Loucy (cell line): ENCODE measurements around the gene GPER1.

Experiments used
- EZH2phosphoT487 ChIP-seq: fragments of 200-600 bp; IDR thresholded peaks from 2 replicates; pipeline ENCODE4 v1.6.1; 2018; ENCODE audit warnings: antibody characterized with exemption, mild to moderate bottlenecking, moderate library complexity, borderline replicate concordance
- TF ChIP-seq, protein P1 (sequence below): fragments of 200-600 bp; sonication (generic); conservative IDR thresholded peaks from 2 replicates; pipeline ENCODE4 v1.5.1; 2014; ENCODE audit warnings: mild to moderate bottlenecking, antibody characterized with exemption, low read length

DNA sequence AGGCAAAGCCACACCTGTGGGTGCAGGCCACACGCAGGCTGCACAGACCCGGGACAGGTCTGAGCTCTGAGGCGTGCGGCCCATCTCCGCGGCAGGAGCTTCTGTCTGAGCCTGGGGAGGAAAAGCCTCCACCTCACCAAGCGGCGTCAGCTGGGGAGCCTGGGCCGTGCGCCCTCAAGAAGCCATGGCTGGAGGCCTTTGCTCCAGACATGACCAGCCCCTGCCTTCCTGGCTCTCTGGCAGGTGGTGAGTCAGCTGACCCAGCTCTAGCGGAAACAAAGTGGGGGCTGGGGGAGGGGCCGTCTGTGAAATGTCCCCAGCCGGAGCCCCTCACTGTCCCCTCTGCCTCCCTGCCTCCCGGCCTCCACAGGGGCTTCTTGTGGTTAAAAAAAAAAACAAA lies 12.5 kb downstream of the GPER1 start:
- TF ChIP-seq, protein P1, sequence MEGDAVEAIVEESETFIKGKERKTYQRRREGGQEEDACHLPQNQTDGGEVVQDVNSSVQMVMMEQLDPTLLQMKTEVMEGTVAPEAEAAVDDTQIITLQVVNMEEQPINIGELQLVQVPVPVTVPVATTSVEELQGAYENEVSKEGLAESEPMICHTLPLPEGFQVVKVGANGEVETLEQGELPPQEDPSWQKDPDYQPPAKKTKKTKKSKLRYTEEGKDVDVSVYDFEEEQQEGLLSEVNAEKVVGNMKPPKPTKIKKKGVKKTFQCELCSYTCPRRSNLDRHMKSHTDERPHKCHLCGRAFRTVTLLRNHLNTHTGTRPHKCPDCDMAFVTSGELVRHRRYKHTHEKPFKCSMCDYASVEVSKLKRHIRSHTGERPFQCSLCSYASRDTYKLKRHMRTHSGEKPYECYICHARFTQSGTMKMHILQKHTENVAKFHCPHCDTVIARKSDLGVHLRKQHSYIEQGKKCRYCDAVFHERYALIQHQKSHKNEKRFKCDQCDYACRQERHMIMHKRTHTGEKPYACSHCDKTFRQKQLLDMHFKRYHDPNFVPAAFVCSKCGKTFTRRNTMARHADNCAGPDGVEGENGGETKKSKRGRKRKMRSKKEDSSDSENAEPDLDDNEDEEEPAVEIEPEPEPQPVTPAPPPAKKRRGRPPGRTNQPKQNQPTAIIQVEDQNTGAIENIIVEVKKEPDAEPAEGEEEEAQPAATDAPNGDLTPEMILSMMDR, result no peak
- TF ChIP-seq EZH2phosphoT487, result no peak
